NK-92 treated with Interleukin-12 subunit alpha and Interleukin-12 subunit beta, amount 100 ng/mL, for 24 hours (cell line): ENCODE measurements around the gene NUP62.

Experiments used
- DNase-seq: peaks from one replicate; lab custom pipeline; 2025; lab: John Stamatoyannopoulos, UW

The NUP62 gene

DNA sequence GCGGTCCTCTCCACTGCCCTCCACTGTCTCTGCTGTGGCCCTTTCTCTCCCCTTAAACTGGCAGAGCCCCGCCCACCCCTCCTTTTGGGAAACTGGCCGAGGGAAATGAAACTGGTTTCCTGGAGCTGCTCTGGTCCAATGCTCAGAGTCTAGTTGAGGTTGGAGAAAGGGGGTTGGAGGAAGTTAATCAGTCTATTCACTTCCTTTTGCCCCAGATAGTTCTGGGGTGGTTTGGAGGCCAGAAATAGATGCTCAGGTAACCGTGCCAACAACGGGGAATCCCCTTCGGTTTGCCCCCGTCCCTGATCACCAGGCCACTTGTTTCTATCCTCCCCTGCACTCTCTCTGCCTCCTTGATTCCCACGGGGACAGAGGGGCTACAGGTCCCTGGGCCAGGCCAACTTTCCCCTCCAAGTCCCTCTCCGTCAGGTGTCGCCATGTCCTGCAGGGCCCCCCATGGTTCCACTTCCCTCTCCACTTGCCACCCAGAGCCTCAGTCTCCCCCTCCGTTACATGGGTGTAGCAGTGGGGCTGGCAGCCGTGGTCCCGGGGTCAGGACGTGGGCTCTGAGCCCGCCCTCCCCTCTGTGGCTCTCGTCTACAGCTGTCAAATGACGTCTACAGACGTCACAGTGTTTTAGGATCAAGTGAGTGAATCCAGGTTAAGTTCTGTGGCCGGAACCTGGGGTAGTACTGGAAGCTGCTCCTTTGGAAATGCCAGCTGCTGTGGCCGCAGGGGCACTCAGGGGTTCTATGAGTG, 32.3 kb downstream of the NUP62 start, which contains the start of gene IL4I1:
TSS of gene IL4I1 (minus strand) at position 25 of the 759 bp plus-strand sequence. CDS start 727 bp downstream, outside the sequence.
- no peak for DNase-seq

DNA sequence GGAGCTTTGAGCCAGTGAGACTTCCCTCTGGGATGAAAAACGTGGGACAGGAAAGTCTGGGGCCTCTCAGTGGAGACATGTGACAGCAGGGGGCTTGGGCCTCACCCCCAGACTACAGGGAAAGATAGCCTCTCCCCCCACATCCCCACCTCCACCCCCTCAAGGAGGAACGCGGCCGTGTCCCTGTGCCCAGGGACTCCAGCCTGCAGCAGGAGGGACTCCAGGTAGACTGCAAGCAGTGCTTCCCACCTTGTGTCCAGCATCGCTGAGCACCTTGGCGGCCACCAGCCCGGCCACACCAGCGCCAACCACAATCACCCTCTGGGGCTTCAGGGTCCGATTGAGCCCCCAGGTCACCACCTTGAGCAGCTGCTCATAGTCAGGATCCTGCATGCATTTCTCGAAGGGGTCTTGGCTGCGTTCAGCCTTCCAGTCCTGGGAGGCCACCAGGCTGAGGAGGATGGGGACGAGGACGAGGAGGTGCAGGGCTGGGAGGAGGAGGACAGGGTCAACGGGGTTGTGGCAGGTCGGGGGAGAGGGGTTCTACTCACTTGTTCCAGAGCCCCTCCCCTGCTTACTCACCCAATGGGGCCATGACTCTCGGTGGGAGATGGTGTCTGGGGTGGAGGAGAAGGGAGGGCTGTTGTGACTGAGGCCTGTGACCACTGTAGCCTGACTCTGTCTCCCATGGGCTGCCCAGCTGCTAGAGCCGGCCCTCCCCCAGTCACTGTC, 33.6 kb downstream of the NUP62 start:
- no peak for DNase-seq

DNA sequence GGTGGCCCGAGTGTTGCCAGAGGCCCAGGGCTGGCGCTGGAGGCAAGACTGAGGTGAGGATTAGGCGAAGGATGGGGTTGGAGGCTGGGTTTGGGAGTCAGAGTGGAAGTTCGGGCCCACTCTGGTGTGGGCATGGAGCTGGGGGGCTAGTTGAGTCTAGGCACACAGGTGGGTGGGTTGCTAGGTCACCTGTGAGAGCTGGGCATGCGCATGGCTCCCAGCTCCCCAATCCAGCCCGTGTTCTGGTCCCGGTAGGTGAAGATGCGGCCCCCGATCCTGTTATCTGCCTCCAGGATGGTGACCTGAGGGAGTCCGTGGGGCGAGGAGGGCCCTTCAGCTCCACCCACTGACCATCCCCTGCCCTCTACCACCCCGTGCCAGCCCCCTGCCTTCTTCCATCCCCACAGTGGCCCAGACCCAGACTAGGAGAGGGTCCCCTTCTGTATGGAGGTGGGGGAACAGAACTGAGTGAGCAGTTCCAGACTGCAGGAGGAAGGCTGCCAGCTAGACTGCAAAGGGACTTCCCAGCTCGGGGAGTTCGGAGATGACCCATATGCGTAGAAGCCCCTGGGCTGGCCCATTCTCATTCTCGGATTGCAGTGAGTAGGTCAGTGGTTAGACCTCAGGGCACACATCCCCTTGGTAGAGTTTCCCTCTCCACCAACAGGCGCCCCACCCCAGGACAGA, 34.3 kb downstream of the NUP62 start:
- DNase-seq: no peak

DNA sequence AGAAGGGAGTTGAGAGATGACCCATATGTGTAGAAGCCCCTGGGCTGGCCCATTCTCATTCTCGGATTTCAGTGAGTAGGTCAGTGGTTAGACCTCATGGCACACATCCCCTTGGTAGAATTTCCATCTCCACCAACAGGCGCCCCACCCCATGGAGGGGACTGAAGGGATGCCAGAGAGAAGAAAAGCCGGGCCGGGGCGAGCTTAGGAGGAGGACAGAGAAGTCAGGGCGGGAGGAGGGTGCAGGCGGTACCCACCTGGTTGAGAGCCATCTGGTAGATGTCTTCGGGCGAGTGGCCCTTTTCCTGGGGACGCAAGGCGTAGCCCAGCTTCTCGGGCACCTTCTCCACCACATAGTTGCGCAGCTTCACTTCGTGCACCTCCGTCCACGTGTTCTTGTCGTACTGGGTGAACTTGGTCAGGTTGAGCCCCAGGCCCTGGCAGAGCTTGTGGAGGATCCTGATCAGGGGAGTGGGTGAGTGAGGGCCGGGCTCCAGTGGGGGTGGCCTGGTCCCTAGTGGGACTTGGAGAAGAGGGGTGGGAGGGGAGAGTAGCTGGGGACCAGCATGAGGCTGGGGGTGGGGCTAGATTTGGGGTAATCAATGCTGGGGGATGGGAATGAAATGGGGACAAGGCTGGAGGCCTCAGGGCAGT, 35.2 kb downstream of the NUP62 start:
- no peak for DNase-seq

DNA sequence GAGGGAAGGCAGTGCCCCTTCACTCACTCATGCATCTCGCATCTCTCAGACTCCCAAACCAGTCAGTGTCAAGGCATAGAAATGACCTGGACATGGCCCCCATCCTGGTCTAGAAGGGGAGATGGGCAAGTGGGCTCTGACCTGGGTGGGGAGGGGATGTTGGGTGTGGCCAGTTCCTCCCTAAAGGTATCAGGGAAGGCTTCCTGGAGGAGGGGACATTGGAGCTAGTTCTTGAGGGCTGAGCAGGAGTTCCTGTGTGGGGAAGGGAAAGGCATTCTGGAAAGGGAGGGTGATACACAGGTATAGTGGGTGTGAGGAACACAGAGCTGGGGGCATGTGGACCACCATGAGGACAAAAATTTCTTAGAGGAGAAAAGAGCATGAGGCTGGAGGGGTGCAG, 36.6 kb downstream of the NUP62 start:
- no peak for DNase-seq

DNA sequence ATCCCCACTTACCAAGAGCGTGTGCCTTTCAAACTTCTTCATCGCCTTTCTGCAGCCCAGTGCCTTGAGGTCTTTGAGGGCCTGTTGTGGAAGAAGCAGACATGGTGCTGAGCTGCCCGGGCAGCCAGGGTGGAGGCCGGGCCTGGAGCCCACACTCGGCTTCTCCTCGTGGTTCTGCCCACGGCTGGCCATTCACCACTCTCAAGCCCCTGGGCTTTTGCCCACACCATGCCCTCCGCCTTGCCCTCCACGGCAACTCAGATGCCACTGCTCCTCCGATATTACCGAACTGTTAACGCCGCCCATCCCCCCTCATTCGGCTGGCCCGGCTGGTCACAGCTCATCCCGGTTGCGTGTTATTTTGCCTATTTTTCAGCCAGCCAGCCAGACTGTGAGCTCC, 37.9 kb downstream of the NUP62 start:
- DNase-seq: no peak

DNA sequence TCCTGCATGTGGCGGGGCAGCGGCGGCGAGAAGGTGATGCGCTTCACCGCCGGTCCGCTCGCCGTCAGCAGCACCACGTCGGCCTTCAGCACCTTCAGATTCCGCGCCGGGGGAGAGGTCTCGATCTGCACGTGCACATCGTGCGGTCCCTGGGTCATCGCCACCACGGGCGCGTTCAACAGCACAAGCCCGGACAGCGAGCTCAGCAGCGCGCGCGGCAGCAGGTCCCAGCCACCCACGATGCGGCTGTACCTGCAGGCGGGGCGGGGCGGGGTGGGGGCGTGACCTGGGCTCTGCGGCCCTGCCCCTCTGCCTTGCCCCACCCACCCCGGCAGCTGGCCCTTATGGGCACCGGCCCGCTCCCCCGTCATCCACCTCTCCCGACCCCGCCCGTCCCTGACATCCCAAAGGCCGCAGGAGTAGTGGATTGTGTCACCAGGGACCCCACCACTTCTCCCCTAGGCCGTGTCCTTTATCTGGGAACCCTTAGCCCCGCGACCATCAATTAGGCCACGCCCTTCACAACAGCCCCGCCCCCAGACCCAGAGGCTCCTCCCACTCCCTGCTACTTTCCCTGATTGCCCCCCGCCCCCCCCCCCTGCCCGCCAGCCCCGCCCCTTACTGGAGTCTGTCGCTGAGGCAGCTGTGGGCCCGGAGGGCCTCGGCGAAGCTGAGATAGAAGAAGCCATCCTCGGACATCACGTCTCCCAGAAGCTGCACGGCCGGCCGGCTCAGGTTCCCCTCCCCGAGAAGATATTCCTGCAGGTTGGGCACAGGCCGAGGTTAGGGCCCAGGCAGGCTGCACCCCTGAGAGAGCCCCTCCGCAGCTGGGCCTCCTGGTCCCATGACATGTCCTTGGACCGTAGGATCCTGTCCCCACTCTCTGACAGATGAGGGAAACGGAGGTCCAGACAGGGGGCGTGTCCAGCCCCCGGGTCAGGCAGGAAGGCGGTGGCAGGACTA, 38.7 kb downstream of the NUP62 start:
- DNase-seq: no peak

DNA sequence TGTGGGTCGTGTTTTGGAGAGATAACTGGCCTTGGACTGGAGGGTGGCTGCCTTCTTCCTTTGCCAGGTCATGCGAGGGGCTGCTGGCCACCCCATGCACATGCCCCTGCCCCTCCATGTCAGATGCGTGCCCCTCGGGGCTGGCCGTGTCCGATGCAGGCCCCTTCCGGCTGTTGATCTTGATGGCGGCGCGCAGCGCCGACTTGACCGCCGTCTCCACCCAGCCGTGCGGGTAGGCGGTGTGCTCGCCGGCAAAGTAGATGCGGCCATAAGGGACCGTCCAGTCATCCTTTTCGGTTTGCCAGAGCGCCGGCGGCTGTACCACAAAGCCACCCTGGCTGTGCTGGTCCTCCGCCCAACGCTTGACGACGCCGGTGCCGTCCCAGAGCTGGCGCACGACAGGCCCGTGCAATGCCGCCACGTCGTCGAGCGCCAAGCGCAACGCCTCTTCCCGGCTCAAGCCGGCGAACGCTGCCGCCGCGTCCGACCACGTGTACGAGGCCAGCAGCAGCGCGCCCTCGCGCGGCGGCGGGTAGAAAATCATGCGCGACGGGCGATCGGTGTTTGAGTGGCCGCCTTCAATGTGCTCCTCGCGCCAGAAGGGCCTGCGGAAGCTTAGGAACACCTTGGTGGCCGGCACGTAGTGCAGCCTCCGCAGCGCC, 39.5 kb downstream of the NUP62 start:
- DNase-seq: no peak

DNA sequence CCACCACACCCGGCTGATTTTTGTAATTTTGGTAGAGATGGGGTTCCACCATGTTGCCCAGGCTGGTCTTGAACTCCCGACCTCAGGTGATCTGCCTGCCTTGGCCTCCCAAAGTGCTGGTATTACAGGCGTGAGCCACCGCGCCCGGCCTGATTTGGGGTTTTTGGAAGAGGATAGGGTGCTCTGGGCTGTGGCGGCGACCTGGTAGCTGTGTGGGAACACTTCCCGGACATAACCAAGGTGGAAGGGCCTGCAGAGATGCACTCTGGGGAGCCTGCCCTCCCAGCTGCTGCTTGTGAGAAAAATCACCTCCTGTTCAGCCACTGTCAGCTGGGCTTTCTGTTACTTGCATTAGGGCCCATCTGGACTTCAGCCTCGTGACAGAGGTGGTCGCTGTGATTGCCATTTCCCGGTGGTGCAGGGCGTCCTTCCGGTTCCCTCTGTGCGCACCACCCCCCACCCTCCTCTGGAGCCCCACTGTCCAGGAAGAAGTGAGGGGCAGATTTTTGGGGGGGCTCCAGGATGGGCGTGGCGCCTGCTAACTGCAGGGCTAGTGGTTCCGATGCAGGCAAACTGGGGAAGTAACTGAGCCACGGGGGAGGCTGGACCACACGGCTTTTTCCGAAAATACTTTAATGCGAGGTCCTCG, 40.1 kb downstream of the NUP62 start:
- DNase-seq: no peak

DNA sequence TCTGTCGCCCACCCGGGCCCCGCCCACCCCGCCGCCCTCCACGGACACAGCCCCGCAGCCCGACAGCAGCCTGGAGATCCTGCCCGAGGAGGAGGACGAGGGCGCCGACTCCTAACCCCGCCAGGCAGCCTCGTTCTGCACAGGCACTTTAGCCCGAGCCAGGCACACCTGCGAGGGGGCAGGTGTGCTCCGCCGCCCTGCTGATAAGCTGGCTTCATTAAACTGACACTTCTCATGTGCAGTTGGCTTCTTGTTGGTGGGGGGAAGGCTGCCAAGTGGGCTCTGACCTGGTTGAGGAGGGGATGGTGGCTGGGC, 40.8 kb downstream of the NUP62 start:
- no peak for DNase-seq

DNA sequence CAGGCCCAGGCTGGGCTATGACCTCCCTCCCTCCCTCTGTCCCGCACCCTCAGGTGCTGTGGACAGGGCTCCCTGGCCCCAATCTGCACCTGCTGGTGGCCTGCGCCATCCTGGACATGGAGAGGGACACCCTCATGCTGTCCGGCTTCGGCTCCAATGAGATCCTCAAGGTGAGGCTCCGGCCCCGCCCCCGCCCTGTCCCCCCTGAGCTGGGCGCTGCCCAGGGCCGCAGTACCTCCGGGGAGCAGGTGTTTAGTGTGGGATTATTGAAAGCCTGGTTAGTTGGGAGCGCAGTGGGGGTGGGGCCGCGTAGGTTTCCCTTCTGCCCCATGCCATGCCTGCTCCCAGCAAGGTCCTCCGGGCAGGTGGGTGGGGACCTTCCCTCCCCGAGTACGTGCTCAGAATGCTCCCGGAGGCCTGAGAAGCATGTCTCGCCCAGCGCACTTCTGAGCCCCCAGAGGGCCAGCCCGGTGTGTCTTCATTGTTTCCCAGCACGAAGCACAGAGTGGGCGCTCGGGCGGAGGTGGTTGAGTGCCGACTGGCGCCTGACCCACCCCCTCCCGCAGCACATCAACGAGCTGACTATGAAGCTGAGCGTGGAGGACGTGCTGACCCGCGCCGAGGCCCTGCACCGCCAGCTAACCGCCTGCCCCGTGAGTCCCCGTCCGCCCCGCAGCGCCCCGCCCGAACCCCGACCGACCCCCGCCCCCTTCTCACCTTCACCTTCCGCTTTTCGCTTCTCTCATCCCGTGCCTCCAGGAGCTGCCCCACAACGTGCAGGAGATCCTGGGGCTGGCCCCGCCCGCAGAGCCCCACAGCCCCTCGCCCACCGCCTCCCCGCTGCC, 41.4 kb downstream of the NUP62 start:
- no peak for DNase-seq

DNA sequence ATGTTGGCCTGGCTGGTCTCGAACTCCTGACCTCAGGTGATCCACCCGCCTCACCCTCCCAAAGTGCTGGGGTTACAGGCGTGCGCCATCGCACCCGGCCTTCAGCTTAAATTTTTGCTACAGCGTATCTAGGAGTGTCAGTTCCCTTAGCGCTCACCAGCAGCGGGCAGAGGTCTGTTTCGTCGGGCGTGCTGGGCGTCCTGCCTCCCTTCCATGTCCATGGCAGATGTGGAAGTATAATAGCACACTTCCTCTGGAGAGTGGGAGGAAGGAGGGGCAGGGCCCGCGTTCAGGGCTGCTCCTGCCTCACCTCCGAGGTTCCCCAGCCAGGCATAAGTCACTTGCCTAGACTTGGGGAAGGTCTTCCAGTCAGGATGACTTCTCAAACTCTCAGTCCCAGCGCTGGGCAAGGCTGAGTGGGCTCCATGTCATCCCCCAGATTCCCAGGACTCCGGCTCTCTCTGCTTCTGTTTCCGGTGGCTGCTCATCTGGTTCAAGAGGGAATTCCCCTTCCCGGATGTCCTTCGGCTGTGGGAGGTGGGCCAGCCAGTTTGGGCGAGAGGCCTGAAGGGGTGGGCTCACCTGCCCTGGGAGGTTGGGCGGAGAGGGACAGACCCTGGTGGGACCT, 42.2 kb downstream of the NUP62 start:
- DNase-seq: no peak

DNA sequence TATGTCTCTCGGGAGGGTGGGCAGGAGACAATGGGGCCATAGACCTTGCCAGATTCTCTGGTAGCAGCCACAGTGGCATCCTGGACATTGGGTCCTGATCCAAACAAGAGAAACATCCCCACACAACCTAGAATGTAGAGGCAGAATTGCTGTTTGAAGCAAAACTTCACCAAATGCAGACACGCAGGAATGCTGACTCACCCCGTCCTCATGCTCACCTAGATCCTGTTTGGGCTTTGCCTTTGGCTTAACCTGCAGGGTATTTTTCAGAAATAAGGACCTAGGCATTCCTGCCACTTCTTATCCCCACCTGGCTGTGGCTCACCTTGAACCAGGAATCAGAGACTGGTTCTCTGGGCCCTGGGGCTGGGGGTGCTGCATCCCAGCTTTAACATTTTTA, 44.5 kb downstream of the NUP62 start:
- no peak for DNase-seq

DNA sequence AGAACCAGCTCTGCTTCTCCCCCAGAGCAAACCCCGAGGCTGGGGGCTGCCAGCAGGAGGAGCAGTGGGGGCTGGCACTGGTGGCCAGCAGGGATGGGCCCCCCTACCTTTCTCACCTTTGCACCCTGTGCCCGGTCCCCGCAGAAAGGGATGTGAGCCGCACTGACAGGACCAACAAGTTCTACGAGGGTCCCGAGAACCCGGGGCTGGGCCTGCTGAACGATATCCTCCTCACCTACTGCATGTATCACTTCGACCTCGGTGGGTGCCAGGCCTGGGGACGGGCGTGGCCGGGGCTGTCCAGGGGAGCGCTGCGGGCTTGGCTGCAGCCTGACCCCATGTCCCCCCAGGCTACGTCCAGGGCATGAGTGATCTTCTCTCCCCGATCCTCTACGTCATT, 45.2 kb downstream of the NUP62 start:
- no peak for DNase-seq

DNA sequence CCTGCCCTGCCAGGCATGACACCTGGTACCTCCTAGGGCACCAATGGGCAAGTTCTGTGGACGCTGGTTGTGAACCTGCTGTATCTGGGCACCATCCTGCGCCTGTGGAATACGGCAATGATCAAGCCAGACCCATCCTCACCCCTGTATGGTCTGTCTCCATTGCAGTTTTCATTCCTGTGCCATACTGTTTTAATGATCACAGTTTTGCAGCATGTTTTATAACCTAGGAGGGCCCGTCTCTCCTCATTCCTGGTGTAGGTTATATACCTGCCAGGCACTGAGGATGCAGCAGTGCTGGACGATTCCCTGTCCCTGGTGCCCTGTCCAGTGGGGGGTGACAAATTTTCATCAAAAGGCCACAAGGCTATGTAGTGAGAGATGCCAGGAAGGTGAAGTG, 46.2 kb downstream of the NUP62 start:
- DNase-seq: no peak

DNA sequence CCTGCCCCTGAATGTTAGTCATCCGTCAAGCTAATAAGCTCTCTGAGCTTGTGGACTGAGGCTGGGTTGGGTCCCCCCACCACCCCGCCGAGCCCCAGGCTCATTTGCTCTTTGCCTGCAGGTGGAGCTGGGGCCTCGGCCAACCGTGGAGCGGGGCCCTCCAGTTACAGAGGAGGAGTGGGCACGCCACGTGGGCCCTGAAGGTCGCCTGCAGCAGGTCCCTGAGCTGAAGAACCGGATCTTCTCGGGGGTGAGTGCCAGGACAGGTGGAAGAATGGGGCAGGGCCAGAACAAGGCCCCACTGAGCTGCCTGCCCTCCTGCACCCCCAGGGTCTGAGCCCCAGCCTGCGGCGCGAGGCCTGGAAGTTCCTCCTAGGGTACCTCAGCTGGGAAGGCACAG, 46.7 kb downstream of the NUP62 start:
- no peak for DNase-seq

DNA sequence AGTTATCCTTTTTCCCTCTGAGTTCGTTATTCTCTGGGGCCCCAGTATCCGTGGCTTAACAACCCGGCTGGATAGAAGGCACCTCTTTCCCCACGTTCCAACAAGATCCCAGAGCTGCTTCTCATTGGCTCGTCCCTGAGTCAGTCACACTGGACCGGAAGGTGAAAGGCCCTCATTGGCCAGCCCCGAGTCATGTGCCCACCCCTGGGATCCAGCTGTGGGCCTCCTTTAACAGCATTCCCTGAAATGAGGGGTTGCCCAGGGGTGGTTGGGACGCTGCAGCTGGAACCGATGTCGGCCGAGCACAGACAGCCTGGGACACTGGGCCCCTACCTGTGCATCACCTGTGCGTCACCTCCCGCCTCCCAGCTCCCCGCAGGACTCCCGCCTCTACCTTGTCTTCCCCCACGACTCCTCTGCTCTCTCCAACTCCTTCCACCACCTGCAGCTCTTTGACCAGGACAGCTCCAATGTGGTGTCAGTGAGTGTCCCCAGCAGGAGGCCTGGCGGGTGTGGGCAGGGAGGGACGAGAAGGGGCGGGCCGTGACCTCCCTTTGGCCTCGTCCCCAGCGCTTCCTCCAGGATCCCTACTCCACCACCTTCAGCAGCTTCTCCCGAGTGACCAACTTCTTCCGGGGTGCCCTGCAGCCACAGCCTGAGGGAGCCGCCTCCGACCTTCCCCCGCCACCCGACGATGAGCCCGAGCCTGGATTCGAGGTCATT, 47.5 kb downstream of the NUP62 start:
- no peak for DNase-seq

DNA sequence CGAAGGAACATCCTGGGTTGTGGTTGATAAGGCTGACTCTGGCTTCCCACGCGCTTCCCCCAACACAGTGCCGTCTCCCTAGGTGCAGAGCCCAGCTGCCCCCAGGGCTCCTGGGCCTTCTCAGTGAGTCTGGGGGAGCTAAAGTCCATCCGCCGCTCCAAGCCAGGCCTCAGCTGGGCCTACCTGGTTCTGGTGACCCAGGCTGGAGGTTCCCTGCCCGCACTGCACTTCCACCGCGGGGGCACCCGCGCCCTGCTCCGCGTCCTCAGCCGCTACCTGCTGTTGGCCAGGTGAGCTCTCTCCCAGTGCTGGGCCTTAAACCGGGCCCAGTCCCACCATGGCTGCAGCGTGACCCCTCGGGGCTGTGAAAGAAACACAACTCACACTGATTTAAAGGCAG, 48.1 kb downstream of the NUP62 start:
- no peak for DNase-seq
